ENCODE results near the gene TRIM49D1. TPM values are rescaled to one million over a fixed set of nuclear protein-coding genes. Genes with fewer than 3 reads are reported as not detected.
"Not testable (repeated sequence)": the region's sequence is repeated elsewhere in the genome, so short reads cannot be mapped to it uniquely, and the experiment has no call there.

The TRIM49D1 gene
- total RNA-seq: not detected in 3 replicates

DNA sequence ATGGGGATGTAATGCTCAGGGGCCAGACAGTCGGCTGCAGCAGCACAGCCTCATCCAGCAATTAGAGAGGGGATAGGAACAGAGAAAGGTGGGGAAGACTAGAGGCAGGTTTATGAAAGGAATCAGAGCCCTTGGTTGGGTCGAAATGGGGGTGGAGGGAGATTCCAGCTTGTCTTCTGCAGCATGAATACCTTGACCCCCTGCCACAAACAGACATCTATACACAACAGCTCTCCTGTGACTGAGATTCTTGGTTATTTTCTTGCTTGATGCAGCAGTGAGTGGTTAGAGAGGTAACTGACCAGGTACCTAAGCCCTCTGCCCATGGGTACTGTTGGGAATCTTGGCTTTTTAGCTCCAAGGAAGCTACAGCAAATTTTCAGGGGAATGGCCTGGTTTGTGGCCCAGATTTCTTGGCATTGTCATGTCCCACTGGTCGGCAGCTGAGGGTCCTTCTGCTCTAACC, at the start of gene TRIM49D1:
Gene TRIM49D1 (minus strand): TSS at position 51 of the 466 bp plus-strand sequence. CDS start 4,535 bp downstream, outside the sequence.
- H3K9me3 Mint-ChIP-seq: no peaks in the 10 kb centered on the region
- peaks cover 28% of the 10 kb centered on the region for H3K27me3 Mint-ChIP-seq (ENCODE audit: low read depth)
- TF ChIP-seq, protein P1, sequence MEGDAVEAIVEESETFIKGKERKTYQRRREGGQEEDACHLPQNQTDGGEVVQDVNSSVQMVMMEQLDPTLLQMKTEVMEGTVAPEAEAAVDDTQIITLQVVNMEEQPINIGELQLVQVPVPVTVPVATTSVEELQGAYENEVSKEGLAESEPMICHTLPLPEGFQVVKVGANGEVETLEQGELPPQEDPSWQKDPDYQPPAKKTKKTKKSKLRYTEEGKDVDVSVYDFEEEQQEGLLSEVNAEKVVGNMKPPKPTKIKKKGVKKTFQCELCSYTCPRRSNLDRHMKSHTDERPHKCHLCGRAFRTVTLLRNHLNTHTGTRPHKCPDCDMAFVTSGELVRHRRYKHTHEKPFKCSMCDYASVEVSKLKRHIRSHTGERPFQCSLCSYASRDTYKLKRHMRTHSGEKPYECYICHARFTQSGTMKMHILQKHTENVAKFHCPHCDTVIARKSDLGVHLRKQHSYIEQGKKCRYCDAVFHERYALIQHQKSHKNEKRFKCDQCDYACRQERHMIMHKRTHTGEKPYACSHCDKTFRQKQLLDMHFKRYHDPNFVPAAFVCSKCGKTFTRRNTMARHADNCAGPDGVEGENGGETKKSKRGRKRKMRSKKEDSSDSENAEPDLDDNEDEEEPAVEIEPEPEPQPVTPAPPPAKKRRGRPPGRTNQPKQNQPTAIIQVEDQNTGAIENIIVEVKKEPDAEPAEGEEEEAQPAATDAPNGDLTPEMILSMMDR (IDR thresholded peaks at IDR 0.05; ENCODE audit: unreplicated experiment): no peak
- no peaks in the 10 kb centered on the region for H3K36me3 Mint-ChIP-seq
- no peak within 1 kb of the TSS for H3K4me3 Mint-ChIP-seq
- H3K27ac Mint-ChIP-seq: no peak within 1 kb of the TSS
- no peak for DNase-seq (ENCODE audit: low spot score in 2 of 2, unreplicated experiment in 2 of 2)
- no peaks in the 10 kb centered on the region for H3K4me1 Mint-ChIP-seq

DNA sequence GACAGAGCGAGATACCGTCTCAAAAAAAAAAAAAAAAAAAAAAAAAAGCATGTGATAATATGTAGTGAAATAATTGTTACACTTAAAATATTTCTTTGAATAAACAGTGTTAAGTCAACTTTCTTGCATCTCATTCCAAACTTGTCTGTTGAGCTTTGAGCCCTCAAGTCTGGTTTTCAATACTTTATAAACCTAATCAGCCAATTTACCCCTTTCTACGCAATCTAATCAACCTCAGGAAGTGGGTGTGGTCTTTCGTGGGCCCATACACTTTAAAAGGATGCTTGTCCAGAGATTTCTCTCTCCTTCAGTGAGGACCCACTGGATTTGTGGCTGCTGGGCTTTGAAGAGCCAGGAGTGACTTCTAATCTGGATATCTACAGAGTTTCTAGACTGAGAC, 43.7 kb upstream of the TRIM49D1 start, which contains the start of gene TRIM64:
Gene TRIM64 (plus strand): TSS at position 301 of the 400 bp plus-strand sequence. CDS start 2,467 bp downstream, outside the sequence.
- H3K4me1 Mint-ChIP-seq; H3K4me3 Mint-ChIP-seq; H3K36me3 Mint-ChIP-seq; H3K9me3 Mint-ChIP-seq; H3K27me3 Mint-ChIP-seq (ENCODE audit: low read depth); DNase-seq (ENCODE audit: low spot score in 2 of 2, unreplicated experiment in 2 of 2); H3K27ac Mint-ChIP-seq: not testable (repeated sequence)

DNA sequence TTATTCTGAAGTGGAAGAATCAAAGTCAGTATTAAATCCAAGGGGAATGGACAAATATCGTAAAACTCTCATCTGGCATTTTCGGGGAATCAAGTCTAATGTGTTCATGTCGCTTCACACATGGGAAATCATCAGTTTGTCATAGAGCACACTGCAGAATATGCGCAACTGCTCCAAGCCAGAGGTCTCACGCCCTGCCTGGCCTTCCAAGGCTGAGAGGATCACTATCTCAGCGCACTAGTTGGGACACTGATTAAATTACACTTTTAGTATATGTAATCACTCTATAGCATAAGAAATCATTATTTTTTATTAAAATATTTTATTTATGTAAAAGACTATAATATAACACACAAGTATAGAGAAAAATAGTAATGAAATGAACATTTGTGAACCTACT, 38.8 kb upstream of the TRIM49D1 start:
- H3K27me3 Mint-ChIP-seq (ENCODE audit: low read depth); DNase-seq (ENCODE audit: low spot score in 2 of 2, unreplicated experiment in 2 of 2); H3K27ac Mint-ChIP-seq; H3K4me1 Mint-ChIP-seq; H3K36me3 Mint-ChIP-seq; H3K4me3 Mint-ChIP-seq; H3K9me3 Mint-ChIP-seq: not testable (repeated sequence)

DNA sequence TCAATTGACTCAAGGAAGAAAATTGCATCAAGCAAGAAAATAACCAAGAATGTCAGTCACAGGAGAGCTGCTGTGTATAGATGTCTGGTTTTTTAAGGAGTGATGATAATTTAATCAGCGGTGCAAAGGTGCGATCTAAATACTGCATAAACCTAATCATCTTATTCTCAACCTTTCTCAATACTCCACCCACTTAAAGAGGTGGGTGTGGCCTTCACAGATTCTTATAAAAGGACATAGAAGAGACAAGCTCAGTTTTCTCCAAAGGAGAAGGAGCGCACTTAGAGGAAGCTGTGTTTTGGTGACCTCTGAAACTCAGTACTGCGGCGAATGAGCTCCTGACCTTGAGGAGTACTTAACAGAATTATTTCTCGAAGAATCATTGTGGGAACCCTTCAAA, 1.7 kb upstream of the TRIM49D1 start, which contains the start of gene TRIM49D2:
Gene TRIM49D2 (plus strand): TSS at position 301 of the 400 bp plus-strand sequence. CDS start 2,698 bp downstream, outside the sequence.
- DNase-seq (ENCODE audit: low spot score in 2 of 2, unreplicated experiment in 2 of 2): not testable (repeated sequence)

GRCh38 chr11:89900809-89901208, 21.2 kb downstream of the TRIM49D1 start:
- DNase-seq (ENCODE audit: low spot score in 2 of 2, unreplicated experiment in 2 of 2); H3K4me3 Mint-ChIP-seq; H3K27ac Mint-ChIP-seq; H3K27me3 Mint-ChIP-seq (ENCODE audit: low read depth); H3K9me3 Mint-ChIP-seq; H3K4me1 Mint-ChIP-seq; H3K36me3 Mint-ChIP-seq: not testable (repeated sequence)

More for the DNA sequence above, 1.7 kb upstream of the TRIM49D1 start, which contains the start of gene TRIM49D2:
- not testable (repeated sequence) for H3K9me3 Mint-ChIP-seq, H3K36me3 Mint-ChIP-seq, H3K4me3 Mint-ChIP-seq, H3K27ac Mint-ChIP-seq, H3K4me1 Mint-ChIP-seq
- peaks cover 28% of the 10 kb centered on the region for H3K27me3 Mint-ChIP-seq (ENCODE audit: low read depth)

GRCh38 chr11:89893245-89893644, 28.8 kb downstream of the TRIM49D1 start:
- not testable (repeated sequence) for H3K9me3 Mint-ChIP-seq; H3K4me1 Mint-ChIP-seq; H3K27me3 Mint-ChIP-seq (ENCODE audit: low read depth); H3K27ac Mint-ChIP-seq; H3K4me3 Mint-ChIP-seq; H3K36me3 Mint-ChIP-seq; DNase-seq (ENCODE audit: low spot score in 2 of 2, unreplicated experiment in 2 of 2)

- H3K27me3 Mint-ChIP-seq (ENCODE audit: low read depth); H3K4me1 Mint-ChIP-seq; DNase-seq (ENCODE audit: low spot score in 2 of 2, unreplicated experiment in 2 of 2); H3K36me3 Mint-ChIP-seq; H3K27ac Mint-ChIP-seq; H3K4me3 Mint-ChIP-seq; H3K9me3 Mint-ChIP-seq: not testable (repeated sequence)
These were observed 44.5 kb downstream of the TRIM49D1 start for GRCh38 chr11:89877511-89877910.

DNA sequence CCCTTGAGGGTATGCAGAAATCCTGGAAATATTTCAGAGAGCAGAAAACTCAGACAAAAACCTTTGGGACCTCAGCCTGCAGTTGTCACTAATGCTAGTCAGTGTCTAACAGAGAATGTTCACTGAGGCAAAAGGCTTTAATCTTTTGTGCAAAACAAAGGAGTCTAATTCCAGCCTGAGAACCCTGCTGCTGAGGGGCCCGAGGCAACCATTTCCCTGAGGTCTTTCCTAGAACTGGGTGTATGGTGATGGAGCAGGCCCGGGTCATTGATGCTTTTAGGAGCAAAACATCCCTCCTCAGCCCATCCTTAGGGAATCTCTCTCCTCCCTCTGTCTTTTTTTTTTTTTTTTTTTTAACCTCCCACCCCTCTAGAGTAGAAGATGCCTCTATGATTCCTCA, 49.5 kb downstream of the TRIM49D1 start:
- DNase-seq (ENCODE audit: low spot score in 2 of 2, unreplicated experiment in 2 of 2); H3K27ac Mint-ChIP-seq; H3K4me1 Mint-ChIP-seq; H3K4me3 Mint-ChIP-seq; H3K9me3 Mint-ChIP-seq; H3K27me3 Mint-ChIP-seq (ENCODE audit: low read depth); H3K36me3 Mint-ChIP-seq: not testable (repeated sequence)

DNA sequence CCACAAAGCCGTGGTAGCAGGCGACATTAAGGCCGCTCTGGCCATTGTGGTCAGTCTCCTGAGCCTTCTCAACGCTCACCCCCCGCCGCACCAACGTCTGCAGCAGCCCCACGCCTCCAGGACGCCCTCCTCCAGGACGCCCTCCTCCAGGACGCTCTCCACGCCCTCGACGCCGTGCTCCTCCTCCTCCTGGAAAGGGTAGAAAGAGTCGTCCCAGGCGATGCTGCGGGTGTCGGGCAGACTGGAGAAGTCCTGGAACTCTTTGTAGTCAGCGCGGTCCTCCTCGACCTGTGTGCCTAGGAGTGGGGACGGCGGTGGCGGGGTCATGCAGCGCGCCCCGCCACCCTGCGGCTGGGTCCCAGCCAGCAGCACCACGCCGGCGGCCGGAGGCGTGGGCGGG, 56.8 kb downstream of the TRIM49D1 start:
- DNase-seq (ENCODE audit: low spot score in 2 of 2, unreplicated experiment in 2 of 2); H3K27me3 Mint-ChIP-seq (ENCODE audit: low read depth); H3K9me3 Mint-ChIP-seq; H3K4me1 Mint-ChIP-seq; H3K27ac Mint-ChIP-seq; H3K36me3 Mint-ChIP-seq; H3K4me3 Mint-ChIP-seq: not testable (repeated sequence)

DNA sequence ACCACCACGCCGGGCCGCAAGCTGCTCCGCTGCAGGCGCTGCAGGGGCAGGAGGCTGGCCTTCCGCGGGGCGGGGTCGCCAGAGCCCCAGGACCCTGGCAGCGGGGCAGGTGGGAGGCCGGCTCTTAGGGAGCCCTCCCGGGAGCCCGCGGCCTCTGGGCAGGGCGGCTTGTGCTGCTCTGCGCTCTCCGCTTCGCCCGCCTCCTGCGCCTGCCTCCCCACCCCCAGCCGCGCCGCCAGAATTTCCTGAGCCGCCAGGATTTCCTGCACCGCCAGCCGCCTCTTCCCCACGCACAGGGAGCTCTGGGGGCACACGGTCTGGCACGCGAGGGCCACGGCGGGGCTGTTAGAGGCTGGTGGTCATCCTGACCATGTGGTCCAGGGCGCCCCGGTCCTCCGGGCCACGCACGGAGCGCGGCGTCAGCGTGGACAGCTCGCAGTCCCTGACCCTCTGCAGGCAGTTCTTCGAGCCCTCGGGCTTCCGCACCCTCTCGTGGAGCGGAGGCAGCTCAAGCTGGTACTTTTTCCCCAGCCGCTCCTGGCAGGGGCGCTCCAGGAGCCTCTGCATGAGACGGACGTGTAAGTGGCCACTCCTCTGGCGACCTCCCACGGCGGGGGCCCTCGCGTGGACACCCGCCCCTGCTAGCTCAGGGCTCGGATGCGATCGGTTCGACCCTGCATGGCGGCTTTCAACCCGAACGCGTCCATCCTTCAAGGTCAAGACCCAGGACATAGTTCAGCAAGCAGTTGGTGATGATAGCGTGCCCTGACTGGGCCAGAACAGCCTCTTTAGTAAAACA, 57.9 kb downstream of the TRIM49D1 start:
- H3K4me1 Mint-ChIP-seq; H3K27ac Mint-ChIP-seq; DNase-seq (ENCODE audit: low spot score in 2 of 2, unreplicated experiment in 2 of 2); H3K9me3 Mint-ChIP-seq; H3K27me3 Mint-ChIP-seq (ENCODE audit: low read depth); H3K4me3 Mint-ChIP-seq; H3K36me3 Mint-ChIP-seq: not testable (repeated sequence)

Other genes starting within 250 kb of the TRIM49D1 start
- not detected in 3 replicates for gene TRIM77, start 211.9 kb downstream of the TRIM49D1 start, total RNA-seq
- gene TRIM49, start 113.7 kb downstream of the TRIM49D1 start, total RNA-seq: not detected in 3 replicates
- gene TRIM64B, start 43.8 kb downstream of the TRIM49D1 start, total RNA-seq: not detected in 3 replicates
- not detected in 3 replicates for gene TRIM49D2, start 1.8 kb upstream of the TRIM49D1 start, total RNA-seq
- not detected in 3 replicates for gene TRIM64, start 43.8 kb upstream of the TRIM49D1 start, total RNA-seq
- gene TRIM49C, start 108.9 kb upstream of the TRIM49D1 start, total RNA-seq: not detected in 3 replicates
- not detected in 3 replicates for gene UBTFL1, start 163.7 kb upstream of the TRIM49D1 start, total RNA-seq
- gene NAALAD2, start 212.4 kb upstream of the TRIM49D1 start, total RNA-seq: 33.6 to 39.7 TPM (median 39.5 TPM) in 3 replicates

Data from mesothelial cell of epicardium (in vitro differentiated cells).